NCI-H526 treated with DMSO at 0.1 percent for 48 hours (cell line): ENCODE measurements around the gene PCDHB16.
"Not testable (repeated sequence)": the region's sequence is repeated elsewhere in the genome, so short reads cannot be mapped to it uniquely, and the experiment has no call there.

Experiments used
- DNase-seq: peaks from one replicate; lab custom pipeline; 2025; lab: John Stamatoyannopoulos, UW

PCDHB16 gene

GRCh38 chr5:141182248-141182647 lies at the start of gene PCDHB16:
PCDHB16 (plus strand) TSS chr5:141182387; CDS start chr5:141182560, 173 bp downstream.
- DNase-seq = peak; percentile 54

DNA sequence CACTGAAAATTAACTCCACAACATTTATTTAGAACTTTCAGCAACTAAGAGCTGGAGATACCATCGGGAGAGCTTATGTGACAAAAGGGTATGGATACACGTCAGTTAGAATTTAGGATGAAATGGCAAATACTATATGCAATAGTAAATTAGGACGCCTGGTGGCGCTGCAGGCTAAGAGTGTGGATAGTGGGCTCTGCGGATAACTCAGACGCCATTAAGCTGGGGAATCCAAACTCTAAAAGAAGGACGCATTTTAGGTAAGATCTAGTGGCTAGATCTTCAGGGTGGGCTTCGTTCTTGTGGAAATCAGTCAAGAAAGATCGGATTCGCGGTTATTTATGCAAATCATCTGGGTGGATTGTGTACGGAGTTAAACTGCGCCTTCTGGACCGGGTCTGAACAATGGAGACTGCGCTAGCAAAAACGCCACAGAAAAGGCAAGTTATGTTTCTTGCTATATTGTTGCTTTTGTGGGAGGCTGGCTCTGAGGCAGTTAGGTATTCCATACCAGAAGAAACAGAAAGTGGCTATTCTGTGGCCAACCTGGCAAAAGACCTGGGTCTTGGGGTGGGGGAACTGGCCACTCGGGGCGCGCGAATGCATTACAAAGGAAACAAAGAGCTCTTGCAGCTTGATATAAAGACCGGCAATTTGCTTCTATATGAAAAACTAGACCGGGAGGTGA lies 47.0 kb upstream of the PCDHB16 start, which contains the start of gene PCDHB5:
TSS of gene PCDHB5 (plus strand) at position 177 of the 688 bp plus-strand sequence. CDS start at position 406, 229 bp downstream.
- DNase-seq = peak; percentile 1

GRCh38 chr5:141135718-141136266 lies 46.4 kb upstream of the PCDHB16 start:
- no peak for DNase-seq

- DNase-seq = not testable (repeated sequence)
Measured at GRCh38 chr5:141137346-141137745, 44.8 kb upstream of the PCDHB16 start.

DNA sequence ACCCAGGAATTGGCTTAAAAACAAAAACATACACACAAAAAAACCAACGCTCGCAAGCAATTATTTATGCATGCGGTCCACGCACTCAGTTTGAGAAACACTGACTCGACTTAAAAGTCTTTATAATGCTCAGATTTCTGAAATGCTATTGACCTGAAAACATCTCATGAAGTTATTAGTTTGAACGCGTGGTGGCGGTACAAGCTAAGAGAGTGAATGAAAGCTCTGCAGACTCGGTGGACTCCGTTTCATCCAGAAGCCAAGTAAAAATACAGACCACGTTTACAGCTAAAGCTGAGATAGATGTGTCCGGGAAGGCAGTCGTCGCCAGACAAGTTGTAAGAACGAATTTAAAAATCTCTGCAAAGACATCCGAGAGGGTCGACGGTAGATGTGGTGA lies 32.4 kb upstream of the PCDHB16 start, which contains the start of gene PCDHB6:
TSS of gene PCDHB6 (plus strand) at position 246 of the 400 bp plus-strand sequence. CDS start 201 bp downstream, outside the sequence.
- no peak for DNase-seq

GRCh38 chr5:141150224-141150992 lies 31.8 kb upstream of the PCDHB16 start:
- DNase-seq = no peak

GRCh38 chr5:141150993-141151325 lies 31.2 kb upstream of the PCDHB16 start:
- DNase-seq = no peak

DNA sequence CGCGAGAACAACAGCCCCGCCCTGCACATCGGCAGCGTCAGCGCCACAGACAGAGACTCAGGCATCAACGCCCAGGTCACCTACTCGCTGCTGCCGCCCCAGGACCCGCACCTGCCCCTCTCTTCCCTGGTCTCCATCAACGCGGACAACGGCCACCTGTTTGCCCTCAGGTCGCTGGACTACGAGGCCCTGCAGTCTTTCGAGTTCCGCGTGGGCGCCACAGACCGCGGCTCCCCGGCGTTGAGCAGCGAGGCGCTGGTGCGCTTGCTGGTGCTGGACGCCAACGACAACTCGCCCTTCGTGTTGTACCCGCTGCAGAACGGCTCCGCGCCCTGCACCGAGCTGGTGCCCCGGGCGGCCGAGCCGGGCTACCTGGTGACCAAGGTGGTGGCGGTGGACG lies 30.6 kb upstream of the PCDHB16 start:
- DNase-seq = not testable (repeated sequence)

- DNase-seq = not testable (repeated sequence)
Measured at GRCh38 chr5:141152096-141152495, 30.1 kb upstream of the PCDHB16 start.

- DNase-seq = peak; percentile 1
Measured at GRCh38 chr5:141155540-141156374, 26.4 kb upstream of the PCDHB16 start.

DNA sequence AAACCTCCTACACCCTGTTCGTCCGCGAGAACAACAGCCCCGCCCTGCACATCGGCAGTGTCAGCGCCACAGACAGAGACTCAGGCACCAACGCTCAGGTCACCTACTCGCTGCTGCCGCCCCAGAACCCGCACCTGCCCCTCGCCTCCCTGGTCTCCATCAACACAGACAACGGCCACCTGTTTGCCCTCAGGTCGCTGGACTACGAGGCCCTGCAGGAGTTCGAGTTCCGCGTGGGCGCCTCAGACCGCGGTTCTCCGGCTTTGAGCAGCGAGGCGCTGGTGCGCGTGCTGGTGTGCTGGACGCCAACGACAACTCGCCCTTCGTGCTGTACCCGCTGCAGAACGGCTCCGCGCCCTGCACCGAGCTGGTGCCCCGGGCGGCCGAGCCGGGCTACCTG lies 24.8 kb upstream of the PCDHB16 start:
- DNase-seq = not testable (repeated sequence)

GRCh38 chr5:141157901-141158300 lies 24.3 kb upstream of the PCDHB16 start:
- not testable (repeated sequence) for DNase-seq

GRCh38 chr5:141172381-141173204 lies 9.6 kb upstream of the PCDHB16 start, which contains the start of gene PCDHB7:
PCDHB7 (plus strand) TSS chr5:141172644; CDS start chr5:141172836, 192 bp downstream.
- DNase-seq = peak; percentile 11

- not testable (repeated sequence) for DNase-seq
Measured at GRCh38 chr5:141174291-141175104, 7.7 kb upstream of the PCDHB16 start.

DNA sequence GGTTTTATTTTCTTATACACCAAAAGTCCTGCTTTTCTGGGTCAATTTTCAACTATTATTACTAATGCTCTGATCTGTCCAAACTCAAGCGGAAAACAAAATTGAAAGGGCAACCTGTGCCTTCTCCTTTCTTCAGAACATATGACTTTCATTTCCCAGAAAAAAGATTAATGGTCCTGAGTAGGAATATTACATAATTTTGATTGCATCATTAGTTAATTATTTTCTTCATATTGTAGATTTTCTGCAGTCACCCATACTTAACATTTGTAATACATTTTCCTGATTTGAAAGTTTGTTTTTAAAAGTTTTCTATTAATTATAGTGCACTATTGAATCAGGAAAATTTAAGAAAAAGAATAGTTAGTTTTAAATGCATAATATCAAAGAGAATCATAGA lies 6.3 kb upstream of the PCDHB16 start:
- DNase-seq = no peak

DNA sequence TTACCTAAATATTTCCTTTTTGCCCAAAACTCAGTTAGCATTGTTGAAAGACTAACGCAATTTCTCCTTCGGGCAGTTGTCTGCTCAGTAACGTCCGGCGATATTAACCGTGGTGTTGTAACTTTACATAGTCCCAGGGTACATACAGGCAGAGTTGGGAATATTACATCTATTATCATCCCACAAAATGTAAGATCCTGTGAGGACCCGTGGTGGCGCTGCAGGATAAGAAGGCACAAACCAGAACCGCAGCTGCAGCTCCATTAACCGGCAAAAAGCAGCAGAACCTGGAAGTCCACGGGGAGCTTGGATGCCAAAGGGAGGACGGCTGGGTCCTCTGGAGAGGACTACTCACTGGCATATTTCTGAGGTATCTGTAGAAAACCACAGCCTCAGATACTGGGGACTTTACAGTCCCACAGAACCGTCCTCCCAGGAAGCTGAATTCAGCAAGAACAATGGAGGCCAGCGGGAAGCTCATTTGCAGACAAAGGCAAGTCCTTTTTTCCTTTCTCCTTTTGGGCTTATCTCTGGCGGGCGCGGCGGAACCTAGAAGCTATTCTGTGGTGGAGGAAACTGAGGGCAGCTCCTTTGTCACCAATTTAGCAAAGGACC lies 4.5 kb upstream of the PCDHB16 start, which contains the start of gene PCDHB8:
TSS of gene PCDHB8 (plus strand) at position 214 of the 615 bp plus-strand sequence. CDS start at position 459, 245 bp downstream.
- DNase-seq = peak; percentile 18

- not testable (repeated sequence) for DNase-seq
Measured at GRCh38 chr5:141179371-141179770, 2.8 kb upstream of the PCDHB16 start.

DNA sequence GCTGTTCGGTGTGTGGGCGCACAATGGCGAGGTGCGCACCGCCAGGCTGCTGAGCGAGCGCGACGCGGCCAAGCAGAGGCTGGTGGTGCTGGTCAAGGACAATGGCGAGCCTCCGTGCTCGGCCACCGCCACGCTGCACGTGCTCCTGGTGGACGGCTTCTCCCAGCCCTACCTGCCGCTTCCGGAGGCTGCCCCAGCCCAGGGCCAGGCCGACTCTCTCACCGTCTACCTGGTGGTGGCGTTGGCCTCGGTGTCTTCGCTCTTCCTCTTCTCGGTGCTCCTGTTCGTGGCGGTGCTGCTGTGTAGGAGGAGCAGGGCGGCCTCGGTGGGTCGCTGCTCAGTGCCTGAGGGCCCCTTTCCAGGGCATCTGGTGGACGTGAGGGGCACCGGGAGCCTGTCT lies 2.3 kb upstream of the PCDHB16 start:
- DNase-seq = not testable (repeated sequence)

- DNase-seq = no peak
Measured at GRCh38 chr5:141180313-141180712, 1.9 kb upstream of the PCDHB16 start.
